ENCODE results near the gene RIN3. TPM values are rescaled to one million over a fixed set of nuclear protein-coding genes. Genes with fewer than 3 reads are reported as not detected.

Gene RIN3
- total RNA-seq, 1 experiment from 2014 or later, result 1.5 TPM

DNA sequence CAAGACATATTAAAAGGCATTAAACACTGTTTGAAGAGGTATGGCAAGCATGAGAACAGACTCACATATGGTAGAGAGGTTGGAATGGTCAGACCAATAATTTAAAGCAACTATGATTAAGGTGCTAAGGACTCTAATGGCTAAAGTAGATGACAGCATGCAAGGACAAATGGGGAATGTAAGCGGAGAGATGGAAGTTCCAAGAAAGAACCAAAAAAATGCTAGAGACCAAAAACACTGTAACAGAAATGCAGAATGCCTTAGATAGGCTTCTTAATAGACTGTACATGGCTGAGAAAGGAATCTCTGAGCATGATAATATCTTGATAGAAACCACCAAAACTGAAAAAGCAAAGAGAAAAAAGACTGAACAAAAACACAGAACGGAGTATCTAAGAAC lies 77.4 kb downstream of the RIN3 start:
- Histone ChIP-seq H3K56ac (ENCODE audit: insufficient read length, low read depth, low read length) (no peak overlapping the region), H3K4me1 (ENCODE audit: insufficient read depth, low read length) (no peaks in the 10 kb centered on the region; the same call in 1 of the 2 replicates), H2AFZ (ENCODE audit: low read length) (no peak overlapping the region), H4K8ac (replicated peaks; ENCODE audit: insufficient read length, low read depth, low read length) (no peak overlapping the region), H3T11ph (ENCODE audit: low read length) (no peak overlapping the region), H2BK20ac (ENCODE audit: low read depth, low read length, poor library complexity, severe bottlenecking) (no peak overlapping the region), H3K27me3 (ENCODE audit: insufficient read depth, low read length) (no peaks in the 10 kb centered on the region), H4K20me1 (ENCODE audit: control insufficient read depth, insufficient read depth, insufficient read length) (no peaks in the 10 kb centered on the region), H3K23ac (ENCODE audit: insufficient read length, low read depth, low read length) (no peak overlapping the region), H3K4ac (ENCODE audit: low read depth, low read length) (no peak overlapping the region), H3K4me2 (ENCODE audit: insufficient read depth, insufficient read length, low read length) (no peak overlapping the region), H4K5ac (ENCODE audit: insufficient read length, low read depth, low read length) (no peak overlapping the region), H2BK12ac (ENCODE audit: insufficient read length, low read depth, low read length) (no peak overlapping the region), H3K9me3 (ENCODE audit: control insufficient read depth, low read depth, low read length) (no peaks in the 10 kb centered on the region), H3K14ac (ENCODE audit: insufficient read depth, low read length) (no peak overlapping the region), H3K27ac (ENCODE audit: insufficient read length, low read depth, low read length) (no peak overlapping the region), H3K18ac (ENCODE audit: insufficient read length, low read depth, low read length) (no peak overlapping the region), H2BK120ac (ENCODE audit: low read depth, low read length, poor library complexity, severe bottlenecking) (no peak overlapping the region), H3K23me2 (ENCODE audit: insufficient read length, low read depth, low read length, poor library complexity, severe bottlenecking) (no peaks in the 10 kb centered on the region), H3K79me2 (ENCODE audit: insufficient read depth, low read length) (no peaks in the 10 kb centered on the region), H2AK5ac (ENCODE audit: insufficient read length, low read length) (no peak overlapping the region), H2BK5ac (ENCODE audit: insufficient read length, low read length) (no peak overlapping the region), H2BK15ac (ENCODE audit: low read depth, low read length) (no peak overlapping the region), H3K9ac (ENCODE audit: extremely low read depth, insufficient read length, low read length) (no peak overlapping the region), H3K79me1 (ENCODE audit: insufficient read depth, low read depth, low read length, poor library complexity, severe bottlenecking) (no peaks in the 10 kb centered on the region), H4K91ac (ENCODE audit: insufficient read length, low read depth, low read length) (no peak overlapping the region)
- H3K27ac Mint-ChIP-seq, result no peak overlapping the region
- H3K27me3 Mint-ChIP-seq (ENCODE audit: low read depth), result peaks cover 2% of the 10 kb centered on the region
- WGBS (ENCODE audit: extremely low coverage, insufficient read length, low lambda C conversion rate), result no CpG with 5 or more reads among the region's 2 CpGs
- TF ChIP-seq, protein P1, sequence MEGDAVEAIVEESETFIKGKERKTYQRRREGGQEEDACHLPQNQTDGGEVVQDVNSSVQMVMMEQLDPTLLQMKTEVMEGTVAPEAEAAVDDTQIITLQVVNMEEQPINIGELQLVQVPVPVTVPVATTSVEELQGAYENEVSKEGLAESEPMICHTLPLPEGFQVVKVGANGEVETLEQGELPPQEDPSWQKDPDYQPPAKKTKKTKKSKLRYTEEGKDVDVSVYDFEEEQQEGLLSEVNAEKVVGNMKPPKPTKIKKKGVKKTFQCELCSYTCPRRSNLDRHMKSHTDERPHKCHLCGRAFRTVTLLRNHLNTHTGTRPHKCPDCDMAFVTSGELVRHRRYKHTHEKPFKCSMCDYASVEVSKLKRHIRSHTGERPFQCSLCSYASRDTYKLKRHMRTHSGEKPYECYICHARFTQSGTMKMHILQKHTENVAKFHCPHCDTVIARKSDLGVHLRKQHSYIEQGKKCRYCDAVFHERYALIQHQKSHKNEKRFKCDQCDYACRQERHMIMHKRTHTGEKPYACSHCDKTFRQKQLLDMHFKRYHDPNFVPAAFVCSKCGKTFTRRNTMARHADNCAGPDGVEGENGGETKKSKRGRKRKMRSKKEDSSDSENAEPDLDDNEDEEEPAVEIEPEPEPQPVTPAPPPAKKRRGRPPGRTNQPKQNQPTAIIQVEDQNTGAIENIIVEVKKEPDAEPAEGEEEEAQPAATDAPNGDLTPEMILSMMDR (conservative IDR thresholded peaks at IDR 0.05), result no peak
- no peaks in the 10 kb centered on the region; a peak in 1 of 5 replicates for H3K9me3 Mint-ChIP-seq
- H3K4me3 Mint-ChIP-seq, result no peak overlapping the region
- H3K4me1 Mint-ChIP-seq, result no peaks in the 10 kb centered on the region
- no peak for DNase-seq
- no peaks in the 10 kb centered on the region for H3K36me3 Mint-ChIP-seq (ENCODE audit: insufficient read depth in 1 of 3, low read depth in 3 of 3)
